ENCODE measurements around the gene TULP3.

The TULP3 gene

DNA sequence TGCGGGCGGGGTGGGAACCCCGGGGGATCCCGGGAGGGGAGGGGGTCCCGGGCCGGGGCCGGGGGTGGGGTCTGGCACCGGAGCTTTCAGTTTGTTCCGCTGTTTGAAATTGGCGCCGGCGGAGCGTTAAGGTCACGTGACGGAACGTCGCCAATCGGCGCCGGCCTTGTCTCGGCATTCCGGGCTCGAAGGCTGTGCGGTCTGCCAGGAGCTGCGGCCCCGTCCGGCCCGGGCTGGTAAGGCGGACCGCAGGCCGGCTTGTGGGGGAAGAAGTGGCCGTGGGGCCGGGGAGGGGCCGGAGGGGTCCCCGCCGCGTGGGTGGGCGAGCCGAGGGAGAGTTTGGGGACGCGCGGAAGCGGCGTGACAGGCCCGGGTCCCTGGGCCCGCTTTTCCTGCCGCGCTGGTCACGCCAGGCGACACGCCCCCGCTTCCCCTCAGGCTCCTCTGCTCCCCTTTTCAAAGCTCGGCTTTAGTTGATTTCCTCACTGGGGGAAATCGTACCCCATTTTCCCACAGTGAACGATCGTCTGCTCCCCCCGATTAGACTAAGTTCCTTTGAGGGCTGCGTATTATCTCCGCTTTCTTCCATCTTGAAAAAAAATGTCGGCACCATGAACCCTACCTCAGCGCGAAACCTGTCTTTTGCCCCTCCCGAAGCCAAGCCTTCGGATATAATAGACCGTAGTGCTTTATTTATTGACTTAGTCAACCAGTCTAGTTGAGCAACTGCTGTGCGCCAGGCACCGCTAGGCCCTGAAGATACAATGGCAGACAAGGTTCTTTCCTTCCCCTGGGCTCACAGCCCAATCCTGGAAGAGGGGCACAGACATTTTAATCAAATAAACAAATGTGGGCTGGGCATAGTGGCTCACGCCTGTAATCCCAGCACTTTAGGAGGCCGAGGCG, 13.4 kb upstream of the TULP3 start, which contains the start of the genes FOXM1 and RHNO1:
Gene FOXM1 (minus strand): TSS at position 128 of the 906 bp plus-strand sequence. CDS start 2,696 bp downstream, outside the sequence.
Gene RHNO1 (plus strand): TSS at position 177 of the 906 bp plus-strand sequence. CDS start 8,144 bp downstream, outside the sequence.
- DNase-seq: peak; percentile 71

DNA sequence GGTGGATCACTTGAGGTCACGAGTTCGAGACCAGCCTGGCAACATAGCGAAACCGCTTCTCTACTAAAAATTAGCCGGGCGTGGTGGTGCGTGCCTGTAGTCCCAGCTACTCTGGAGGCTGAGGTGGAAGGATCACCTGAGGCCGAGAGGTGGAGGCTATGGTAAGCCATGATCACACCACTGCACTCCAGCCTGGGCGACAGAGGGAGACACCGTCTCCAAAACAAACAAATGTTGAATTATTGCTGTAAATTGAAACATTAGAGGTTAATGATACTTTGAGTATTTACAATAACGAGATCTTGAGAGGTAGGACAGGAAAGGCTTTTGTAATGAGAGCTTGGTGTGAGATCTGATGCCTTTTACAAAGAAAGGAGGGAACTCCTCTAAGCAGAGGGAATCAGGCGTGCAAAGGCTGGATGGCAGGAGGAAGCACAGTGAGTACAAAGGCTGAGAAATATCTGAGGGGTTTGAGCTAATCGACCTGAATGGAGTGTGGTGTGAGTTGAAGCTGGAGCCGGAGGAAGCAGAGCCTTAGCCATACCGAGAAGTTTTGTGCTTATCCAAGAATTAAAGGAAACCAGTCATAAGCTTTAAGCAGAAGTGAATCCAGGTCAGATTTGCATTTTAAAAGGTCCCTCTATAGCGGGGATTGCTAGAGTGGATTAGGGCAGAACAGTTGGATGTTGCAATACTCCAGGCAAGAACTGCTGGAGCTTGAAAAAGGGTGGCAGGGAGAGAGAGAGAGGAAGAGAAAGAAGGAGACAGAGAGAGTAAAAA, 12.5 kb upstream of the TULP3 start:
- DNase-seq: no peak

DNA sequence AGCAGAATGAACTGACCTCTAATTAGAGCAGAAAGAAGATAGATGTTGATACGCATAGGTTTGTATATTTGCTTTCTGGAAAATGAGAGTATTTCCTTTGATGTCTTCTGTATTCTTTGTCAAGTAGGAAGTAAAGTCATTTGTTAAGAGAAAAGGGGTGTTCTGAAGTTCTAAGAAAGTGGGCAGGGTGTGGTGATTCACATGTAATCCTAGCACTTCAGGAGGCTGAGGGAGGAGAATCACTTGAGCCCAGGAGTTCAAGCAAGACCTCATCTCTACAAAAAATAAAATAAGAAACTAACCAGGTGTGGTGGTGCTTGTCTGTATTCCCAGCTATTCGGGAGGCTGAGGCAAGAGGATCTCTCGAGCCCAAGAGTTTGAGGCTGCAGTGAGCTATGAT, 10.8 kb upstream of the TULP3 start:
- no peak for DNase-seq

DNA sequence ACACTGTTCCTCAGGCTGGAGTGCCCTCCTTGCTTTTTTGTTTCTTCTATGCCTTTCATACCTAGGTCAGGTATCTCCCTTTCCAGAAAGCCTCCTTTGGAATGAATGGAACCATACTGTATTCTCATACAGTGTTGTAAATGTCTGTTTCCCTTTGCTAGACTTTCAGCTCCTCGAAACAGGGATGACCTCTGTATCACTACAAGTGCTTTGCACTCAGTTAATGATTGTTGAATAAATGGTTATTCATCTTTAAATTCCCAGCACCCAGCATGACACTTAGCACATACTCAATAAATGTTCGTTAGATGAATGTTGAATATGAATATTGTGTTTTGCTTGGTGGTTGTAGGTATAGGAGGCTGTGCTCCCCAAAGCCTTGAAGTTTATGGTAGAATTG, 5.9 kb upstream of the TULP3 start:
- no peak for DNase-seq

DNA sequence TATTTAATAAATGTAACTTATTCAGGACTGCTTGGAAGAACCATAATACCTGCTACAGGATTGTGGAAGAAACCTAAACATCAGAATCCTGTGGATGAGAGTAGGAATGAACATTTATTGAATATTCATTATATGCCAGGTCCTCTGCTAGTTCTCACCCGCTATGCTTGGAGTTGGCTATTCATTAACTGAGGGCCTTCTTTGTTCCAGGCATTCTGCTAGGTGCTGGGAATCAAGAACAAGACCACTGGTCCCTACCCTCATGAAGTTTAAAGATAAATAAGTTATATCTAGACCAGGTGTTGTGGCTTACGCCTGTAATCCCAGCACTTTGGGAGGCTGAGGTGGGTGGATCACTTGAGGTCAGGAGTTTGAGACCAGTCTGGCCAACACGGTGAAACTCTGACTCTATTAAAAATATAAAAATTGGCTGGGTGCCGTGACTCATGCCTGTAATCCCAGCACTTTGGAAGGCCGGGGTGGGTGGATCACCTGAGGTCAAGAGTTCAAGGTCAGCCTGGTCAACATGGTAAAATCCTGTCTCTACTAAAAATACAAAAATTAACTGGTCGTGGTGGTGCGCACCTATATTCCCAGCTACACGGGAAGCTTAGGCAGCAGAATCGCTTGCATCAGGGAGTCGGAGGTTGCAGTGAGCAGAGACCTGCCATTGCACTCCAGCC, 3.8 kb upstream of the TULP3 start:
- DNase-seq: no peak

DNA sequence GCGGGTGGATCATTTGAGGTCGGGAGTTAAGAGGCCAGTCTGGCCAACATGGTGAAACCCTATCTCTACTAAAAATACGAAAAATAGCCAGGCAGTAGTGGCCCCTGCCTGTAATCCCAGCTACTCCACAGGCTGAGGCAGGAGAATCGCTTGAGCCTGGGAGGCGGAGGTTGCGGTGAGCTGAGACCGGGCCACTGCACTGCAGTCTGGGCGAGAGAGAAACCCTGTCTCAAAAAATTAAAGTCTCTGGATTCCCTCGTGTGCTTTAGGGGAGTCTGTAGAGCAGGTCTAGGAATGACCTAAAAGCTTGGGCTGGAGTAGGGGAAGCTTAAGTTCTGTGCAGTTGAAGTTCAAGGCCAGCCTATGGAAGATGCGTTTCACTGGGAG, 697 bp upstream of the TULP3 start:
- no peak for DNase-seq

DNA sequence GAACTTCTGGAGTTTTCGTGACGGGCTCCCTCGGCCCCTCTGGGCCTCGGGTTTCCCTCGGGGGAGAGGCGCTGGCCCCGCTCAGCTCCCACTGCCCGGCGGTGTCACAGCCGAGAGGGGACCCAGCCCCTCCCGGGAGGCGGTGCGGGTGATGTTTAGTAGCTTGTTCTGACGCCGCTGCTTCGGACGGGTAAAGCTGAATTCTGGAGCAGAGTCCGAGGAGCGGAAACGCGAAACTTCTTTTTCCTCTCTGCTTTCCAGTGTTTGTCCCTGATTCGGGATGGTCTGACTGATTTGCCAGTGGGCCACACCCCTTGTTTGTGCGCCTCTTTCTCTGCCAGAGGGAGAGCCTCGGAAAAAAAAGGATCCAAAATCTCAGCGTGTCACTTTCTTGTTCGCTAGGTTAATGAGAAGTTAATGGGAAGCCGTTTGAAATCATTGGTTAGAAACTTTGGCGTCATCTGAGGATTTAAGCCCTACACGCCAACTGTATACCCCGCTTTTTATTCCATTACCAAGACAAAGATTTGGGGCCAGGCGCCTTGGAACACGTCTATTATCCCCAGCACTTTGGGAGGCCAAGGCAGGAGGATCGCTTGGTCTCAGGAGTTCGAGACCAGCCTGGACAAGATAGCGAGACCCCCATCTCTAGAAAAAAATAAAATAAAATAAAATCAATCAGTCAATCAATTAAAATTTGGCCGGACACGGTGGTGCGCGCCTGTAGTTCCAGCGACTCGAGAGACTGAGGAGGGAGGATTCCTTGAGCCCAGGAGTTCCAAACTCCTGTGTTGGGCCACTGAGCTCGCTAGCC, 756 bp downstream of the TULP3 start:
- peak; percentile 14 for DNase-seq

DNA sequence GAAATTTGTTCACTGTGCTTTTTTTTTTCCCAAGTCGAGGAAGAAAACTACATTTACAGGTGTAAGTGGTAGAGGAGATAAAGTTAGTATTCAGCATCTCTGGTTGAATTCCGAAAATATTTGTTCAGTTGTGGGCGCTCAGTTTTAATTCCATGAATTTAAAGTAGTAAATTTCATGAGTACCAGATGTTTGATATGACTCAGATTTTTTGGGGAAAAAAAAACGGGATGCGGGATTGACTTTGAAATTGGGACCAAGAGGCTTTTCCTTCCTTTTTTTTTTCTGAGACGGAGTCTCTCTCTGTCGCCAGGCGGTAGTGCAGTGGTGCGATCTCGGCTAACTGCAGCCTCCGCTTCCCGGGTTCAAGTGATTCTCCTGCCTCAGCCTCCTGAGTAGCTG, 1.6 kb downstream of the TULP3 start:
- DNase-seq: no peak

DNA sequence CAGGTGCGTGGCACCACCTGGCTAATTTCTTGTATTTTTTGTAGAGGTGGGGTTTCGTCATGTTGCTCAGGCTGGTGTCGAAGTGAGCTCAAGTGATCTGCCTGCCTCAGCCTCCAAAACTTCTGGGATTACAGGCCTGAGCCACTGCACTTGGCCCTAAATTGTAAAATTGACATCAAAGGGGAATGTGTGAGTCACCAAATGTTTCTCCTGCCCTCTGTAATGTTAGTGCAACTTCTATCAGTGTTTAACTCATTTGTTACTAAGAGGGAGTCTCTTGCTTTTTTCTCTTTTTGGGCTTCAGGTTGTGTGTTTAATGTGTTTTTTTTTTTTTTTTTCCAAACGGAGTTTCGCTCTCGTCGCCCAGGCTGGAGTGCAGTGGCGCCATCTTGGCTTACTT, 2.3 kb downstream of the TULP3 start:
- no peak for DNase-seq

DNA sequence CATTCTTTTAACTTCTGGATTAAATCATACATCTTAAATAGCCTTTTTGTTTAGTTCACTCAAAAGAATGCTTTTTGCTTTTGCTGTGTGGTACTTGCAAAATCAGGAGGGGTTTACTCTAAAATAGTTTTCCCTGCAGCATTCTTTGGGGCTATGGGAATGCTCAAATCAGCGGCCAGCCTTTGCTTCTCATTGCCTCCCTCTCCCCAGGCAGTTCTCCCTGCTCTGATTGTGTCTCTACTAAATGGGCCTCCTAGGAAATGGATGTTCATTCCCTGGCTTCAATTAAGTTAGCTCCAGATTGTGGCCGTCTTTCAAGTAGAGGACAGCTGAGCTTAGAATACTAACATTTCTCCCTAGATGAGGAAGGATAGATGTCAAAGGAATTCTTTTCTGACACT, 4.4 kb downstream of the TULP3 start:
- DNase-seq: no peak

DNA sequence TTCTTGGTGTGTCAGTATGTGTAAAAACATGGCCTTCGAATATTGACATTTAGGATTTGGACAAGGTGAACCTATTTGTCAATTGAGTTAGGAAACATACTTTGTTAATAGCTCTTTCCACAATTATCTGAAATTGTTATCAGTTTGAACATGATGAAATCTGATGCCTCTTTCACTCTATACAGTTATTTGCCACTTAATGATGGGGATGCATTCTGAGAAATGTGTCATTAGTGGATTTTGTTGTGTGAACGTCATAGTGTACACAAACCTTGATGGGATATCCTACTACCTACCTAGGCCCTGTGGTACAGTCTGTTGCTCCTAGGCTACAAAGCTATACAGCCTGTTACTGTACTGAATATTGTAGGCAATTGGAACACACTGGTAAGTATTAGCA, 4.8 kb downstream of the TULP3 start:
- no peak for DNase-seq

DNA sequence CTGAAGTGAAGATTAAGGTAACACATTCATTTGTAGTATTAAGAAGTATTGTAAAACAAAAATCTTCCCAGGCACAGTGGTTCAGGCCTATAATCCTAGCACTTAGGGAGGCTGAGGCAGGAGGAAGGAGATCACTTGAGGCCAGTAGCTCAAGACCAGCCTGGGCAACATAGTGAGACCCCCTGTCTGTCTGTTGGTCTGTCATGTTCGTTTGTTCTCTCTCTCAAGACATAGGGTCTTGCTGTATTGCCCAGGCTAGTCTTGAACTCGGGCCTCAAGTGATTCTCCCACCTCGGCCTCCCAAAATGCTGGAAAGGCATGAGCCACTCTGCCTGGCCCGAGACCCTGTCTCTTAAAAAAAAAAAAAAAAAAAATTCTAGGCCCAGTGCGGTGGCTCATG, 6.7 kb downstream of the TULP3 start:
- no peak for DNase-seq

DNA sequence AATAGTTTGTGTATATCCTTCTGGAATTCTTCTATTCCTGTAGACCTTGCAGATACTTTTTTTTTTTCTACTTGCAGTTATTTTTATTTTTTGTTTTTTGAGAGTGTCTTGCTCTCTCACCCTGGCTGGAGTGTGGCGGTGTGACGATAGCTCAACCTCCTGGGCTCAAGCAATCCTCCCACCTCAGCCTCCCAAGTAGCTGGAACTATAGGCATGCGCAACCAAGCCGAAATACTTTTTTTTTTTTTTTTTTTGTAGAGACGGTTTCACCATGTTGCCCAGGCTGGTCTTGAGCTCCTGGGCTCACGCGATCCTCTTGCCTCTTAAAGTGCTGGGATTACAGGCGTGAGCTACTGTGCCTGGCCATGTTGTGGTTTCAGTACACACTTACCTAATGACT, 10.0 kb downstream of the TULP3 start:
- DNase-seq: no peak

DNA sequence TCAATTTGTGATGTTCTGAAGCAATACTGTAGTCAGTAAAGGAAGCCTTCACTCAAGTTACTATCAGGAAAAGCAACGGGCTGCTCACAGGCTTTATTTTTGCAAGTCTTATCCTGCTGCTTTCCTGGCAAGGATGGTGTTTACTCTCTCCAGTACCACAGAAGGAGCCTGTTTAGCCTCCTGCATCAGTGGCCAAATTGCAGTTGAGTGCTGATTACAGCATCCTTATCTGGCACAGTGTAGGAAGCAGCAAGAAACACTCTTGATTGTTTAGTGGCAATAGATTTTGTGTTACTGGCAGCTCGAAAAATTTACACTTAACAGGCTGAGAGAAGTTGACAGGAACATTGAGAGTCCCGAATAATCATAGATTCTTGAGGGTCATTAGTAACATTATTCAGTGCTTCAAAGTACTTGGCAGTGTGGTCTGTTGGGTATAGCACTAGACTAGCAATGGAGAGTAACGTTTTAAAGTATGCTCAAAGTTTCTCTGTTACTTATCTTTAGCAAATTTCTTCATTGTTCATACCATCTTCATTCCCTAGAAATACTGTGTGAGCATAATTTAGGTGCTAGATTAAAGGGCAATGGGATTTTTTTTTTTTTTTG, 11.7 kb downstream of the TULP3 start:
- no peak for DNase-seq

DNA sequence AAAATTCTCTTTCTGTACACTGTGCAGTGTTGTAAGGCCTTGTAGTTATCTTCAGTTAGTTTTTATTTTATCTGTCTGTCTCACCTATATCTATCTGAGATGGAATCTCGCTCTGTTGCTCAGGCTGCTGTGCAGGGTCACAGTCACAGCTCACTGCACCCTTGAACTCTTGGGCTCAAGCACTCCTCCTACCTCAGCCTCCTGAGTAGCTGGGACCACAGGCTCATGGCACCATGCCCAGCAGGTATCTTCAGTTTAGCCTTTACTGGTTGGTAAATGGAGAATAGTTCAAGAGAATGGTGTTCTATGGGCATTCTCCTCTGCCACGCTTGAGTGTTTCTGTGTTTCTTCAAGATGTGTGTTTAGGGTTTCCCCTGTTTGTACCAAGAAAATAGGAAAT, 13.6 kb downstream of the TULP3 start:
- DNase-seq: no peak

DNA sequence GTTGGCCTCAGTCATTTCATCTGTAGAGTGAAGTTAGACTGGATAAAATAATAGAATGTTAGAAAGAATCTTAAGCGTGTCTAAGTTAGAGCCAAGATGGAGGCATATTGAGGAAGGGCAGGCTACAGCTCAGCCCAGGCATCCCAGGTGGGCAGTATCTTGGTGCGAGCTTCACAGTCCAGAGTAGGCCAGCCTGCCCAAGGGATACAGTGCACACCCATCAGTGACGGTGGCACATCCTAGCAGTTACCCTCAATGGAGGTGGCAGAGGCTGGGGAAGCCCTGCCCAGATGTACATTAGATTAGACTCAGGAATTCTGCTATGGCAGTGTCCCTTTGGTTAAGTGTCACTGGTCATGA, 21.5 kb downstream of the TULP3 start:
- DNase-seq: no peak

DNA sequence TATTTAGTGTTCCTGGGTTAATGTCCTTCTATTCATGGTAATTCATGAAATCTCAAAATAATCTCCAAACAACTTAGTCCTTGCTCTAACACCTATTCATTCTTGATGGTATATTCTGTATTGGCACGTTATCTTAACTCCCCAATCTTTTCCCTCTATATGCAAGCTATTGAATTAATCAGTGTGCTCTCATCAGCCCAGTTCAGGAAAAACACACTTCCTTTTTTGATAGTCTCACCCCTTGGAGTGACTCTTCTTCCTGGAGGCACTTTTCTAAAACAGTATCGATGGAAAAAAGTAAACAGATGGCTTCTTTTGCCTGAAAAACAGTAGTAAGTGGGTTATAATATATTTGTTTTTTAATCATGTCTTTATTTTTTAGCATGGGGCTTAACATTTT, 28.6 kb downstream of the TULP3 start:
- DNase-seq: no peak

DNA sequence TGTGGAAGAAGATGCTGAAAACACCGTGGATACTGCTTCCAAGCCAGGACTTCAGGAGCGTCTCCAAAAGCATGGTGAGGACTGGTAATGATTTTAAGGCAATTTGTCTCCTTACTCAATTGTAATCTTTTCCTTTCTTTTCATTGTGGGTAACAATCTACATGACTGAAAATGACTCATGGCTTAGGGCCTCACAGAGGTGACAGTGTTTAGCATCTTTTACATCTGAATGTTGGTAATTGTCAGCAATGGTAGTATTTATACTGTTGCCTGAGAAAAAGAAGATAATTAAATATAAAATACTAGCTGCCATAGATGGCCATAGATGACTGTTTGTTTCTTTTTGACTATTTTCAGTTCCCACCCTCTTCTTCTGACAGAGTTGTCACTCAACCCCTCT, 31.6 kb downstream of the TULP3 start:
- DNase-seq: no peak

DNA sequence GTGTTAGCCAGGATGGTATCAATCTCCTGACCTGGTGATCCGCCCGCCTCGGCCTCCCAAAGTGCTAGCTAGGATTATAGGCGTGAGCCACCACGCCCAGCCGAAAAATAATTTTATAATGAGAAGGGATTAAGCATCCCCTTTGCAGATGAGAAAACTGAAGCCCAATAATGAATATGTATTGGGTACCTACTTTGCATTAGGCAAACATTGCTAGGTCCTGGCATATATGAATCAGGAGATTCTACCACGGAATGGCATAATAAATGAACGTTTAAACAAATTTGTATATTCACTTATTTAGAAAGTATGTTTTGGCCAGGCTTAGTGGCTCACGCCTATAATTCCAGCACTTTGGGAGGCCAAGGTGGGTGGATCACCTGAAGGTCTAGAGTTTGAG, 32.4 kb downstream of the TULP3 start:
- no peak for DNase-seq

DNA sequence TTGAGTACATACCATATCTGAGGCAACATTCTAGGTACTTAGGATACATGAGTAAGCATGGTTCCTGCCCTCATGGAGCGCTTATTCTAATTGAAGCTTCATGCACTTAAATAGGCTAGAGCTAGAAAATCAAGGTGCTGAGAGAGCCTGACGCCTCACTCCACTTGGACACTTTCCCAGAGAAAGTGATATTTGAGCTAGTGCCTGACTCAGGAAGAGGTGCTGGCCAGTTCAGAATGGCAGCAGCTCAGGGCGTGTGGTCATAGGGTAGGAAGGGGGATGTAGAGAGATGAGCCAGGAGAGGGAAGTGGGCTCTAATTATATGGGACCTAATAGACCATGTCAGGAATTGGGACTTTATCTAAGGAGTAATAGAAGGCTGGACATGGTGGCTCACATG, 33.3 kb downstream of the TULP3 start:
- DNase-seq: no peak

DNA sequence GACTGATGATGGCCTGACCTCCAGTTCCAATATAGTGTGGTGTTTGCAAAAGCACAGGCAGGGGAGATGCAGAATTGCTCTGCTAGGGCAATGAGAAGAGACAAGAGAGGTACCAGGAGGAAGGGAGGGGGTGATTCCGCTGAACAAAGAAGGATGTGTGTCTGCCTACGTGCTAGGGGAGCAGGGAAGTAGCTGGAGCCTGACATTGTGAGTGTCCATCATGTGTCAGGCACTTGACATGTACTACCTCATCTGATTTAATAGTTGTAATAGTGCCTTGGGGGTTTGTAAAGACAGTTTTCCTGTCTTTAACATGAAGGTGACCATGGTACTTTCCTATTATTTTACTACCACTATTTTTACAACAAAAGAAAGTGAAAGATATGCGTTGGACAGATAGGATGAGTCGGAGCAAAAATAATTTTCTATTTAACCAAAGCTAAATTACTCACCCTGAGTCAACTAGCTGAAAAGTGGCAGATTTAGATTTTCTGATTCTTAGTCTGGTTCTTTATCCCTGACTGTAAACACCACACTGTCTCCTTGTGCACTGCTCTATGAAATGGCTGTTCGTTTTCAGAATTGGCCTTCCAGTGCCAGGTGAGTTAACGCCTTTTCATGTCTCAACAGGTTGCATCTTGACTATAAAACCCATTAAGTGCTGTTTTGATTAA, 34.8 kb downstream of the TULP3 start:
- DNase-seq: no peak

DNA sequence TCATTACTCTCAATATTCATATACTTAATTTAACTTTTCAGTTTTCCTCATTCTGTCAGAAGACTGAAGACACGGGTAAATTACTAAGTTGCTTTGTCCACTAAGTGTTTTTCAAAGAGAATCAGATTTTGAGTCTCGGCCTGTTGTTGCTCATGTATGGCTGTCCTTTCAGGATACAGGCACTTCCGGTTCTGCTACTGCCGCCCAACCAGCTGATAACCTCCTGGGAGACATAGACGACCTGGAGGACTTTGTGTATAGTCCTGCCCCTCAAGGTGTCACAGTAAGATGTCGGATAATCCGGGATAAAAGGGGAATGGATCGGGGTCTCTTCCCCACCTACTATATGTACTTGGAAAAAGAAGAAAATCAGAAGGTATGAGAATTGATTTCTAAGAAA, 40.2 kb downstream of the TULP3 start:
- DNase-seq: no peak

Measured in NCI-H526 treated with DMSO at 0.1 percent for 48 hours (cell line).